Activated T-helper 1 cell treated with Interleukin-2 at 50 U/mL for 16 hours (primary cell): Measurements from ENCODE around the gene IQCF6.
"Not testable (repeated sequence)": the region's sequence is repeated elsewhere in the genome, so short reads cannot be mapped to it uniquely, and the experiment has no call there.

Experiments used
- DNase-seq: peaks from one replicate; pipeline ENCODE4 v3.0.0-alpha.2; 2020; ENCODE audit warnings: low read depth

Gene IQCF6

DNA sequence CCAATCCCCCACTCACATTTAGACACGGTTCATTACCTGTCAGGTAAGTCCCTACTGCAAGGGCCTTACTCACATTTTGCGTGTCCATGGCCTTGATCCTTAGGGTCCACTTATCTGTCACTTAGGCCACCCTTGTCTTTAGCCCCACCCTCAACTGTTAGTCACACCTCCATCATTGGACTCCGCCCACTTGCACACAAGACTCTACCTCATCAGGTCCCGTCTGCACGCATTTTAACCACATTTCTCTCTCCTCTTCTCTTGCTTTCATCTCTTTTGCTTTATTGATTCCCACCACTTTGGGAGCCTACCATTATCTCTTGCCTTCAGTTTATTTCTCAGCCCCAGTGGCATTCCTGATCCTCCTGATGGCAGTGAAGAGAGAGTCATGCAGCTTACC lies at the start of gene IQCF6:
IQCF6 (minus strand) TSS at position 101 of the 400 bp plus-strand sequence; CDS start at position 88, 13 bp downstream.
- no peak for DNase-seq

DNA sequence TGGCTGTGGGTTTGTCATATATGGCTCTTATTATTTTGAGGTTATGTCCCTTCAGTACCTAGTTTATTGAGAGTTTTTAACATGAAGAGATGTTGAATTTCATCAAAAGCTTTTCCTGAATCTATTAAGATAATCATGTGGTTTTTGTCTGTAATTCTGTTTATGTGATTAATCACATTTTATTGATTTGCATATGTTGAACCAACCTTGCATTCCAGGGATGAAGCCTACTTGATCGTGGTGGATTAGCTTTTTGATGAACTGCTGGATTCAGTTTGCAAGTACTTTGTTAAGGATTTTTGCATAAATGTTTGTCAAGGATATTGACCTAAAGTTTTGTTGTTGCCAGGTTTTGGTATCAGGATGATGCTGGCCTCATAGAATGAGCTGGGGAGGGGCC lies 49.3 kb upstream of the IQCF6 start:
- no peak for DNase-seq

DNA sequence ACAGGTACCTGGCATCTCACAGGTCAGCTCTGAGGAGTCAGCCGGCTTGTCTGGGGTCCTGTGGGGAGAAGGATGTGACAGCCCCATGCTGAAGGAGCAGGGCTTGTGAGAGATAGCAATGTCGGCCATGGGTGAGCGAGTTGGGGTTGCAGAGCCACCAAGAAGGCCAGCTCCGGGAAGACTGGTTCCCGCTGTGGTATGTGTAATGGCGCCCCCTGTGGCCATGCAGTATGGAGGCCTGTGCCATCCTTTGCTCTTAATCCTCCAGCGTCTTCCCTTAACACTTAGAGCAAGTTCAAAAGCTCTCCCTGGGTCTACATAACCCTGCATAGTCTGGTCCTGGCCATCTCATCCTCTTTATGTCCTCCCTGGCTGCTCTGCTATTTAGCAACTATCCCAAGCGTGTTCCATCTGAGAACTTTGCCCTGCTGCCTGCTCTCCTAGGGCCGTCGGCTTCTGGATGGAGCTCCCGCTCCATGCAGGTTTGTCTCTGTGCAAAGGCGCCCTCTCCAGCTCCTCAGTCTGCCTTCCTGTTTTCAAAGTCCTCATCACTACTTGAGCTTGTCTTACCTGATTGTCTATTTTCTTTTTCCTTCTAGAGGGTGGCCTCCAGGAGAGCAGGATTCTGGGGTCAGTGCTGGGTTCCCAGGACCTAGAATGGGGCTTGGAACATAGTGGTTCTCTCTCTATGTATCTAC lies 40.8 kb upstream of the IQCF6 start:
- no peak for DNase-seq

DNA sequence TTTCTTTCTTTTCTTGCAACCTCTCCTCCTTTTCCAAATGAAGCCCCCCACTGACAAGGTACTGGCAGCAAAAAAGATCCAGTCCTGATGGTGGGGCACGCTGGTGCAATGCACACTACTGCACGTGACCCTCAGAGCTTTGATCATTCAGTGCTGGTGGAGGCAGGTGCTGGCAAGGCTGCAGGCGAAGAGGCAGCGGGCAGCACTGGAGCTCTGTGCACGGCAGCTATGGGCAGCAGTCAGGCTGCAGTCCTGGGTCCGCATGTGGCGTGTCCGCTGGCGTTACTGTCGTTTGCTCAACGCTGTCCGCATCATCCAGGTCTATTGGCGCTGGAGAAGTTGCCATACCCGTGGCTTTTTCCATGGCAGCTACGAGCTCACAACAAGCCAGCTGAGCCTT lies 40.1 kb upstream of the IQCF6 start:
- no peak for DNase-seq

DNA sequence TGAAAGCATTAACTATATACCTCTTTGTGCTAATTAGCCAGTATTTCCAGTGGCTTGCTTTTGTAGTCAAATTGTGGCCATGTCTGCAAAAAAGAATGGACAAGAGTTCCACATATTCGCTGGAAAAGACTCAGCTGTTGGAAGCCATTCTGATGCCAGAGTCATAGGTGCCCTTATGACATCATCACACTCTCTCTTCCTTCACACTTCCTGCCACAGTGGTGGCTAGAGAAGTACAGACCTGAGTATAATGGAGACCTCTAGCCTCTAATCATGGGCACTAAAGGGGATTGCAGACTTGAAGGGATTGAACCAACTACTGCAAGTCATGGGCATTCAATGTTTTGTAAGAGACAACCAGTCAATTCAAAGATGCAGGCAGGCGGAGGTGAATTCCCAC lies 38.3 kb upstream of the IQCF6 start:
- no peak for DNase-seq

DNA sequence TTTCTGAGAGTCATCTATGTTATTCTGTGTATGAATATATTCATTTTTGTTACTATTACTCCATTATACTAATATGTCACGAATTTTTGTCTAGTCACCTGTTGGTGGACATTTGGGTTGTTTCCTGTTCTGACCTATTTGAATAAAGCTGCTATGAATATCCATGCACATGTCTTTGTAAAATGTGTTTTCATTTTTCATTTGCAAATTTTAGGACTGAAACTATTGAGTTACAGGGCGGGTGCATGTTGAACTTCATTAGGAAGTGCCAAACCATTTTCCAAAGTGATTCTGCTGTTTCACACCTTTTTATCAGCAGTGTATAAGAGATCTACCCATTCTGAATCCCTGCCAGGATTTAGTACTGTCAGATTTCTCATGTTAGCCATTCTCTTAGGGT lies 37.7 kb upstream of the IQCF6 start:
- no peak for DNase-seq

DNA sequence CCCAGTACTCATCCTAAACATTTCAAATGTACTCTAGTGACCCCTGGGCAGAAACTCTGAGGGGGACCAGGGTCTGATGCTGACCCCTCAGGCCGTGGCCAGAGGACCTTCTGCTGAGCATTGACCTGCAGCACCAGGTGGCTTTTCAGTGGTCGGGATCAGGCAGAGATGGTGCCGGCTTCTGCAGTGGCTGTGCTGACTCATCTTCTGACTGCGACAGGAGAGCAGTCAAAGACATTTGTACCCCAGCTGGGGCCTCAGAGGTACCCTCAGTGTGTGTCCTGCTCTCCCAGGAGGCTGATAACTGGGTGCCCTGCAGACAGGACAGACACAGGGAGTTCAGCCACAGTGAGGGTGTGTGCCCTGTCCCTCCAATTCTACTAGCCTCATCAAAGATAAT lies 36.6 kb upstream of the IQCF6 start:
- DNase-seq, result no peak

GRCh38 chr3:51814034-51814433 lies 35.0 kb upstream of the IQCF6 start:
- DNase-seq, result no peak

GRCh38 chr3:51813539-51813938 lies 34.5 kb upstream of the IQCF6 start:
- no peak for DNase-seq

GRCh38 chr3:51808934-51809333 lies 29.9 kb upstream of the IQCF6 start:
- no peak for DNase-seq

DNA sequence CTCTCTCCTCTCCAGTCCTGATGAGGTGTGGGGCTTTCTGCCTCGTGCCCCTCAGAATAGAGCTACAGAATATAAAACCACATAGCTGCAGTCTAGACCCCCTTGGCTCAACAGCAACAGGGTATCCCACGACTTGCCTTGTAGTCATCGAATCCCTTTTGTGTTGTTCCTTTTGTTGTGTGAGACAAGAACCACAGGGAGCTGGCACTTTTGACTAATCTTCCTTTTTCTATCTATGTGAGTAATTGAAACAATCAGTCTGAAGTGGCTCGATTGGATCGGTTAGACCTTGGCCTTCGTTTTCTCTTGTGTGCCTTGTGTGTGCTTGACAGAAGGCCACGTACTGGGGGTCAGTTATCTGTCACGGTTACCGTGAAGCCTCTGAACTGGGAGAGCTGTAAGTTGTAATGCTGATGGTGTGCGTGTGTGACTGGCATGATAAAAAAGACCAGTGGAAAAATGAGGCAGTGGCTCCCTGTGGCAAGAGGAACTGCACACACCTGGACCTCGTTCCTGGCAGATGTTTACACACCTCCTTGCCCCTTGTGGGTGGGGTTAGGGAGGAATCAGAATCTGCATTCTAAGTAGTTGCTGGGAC lies 23.2 kb upstream of the IQCF6 start:
- no peak for DNase-seq

- DNase-seq, result no peak
Measured at GRCh38 chr3:51800750-51801125, 21.7 kb upstream of the IQCF6 start.

DNA sequence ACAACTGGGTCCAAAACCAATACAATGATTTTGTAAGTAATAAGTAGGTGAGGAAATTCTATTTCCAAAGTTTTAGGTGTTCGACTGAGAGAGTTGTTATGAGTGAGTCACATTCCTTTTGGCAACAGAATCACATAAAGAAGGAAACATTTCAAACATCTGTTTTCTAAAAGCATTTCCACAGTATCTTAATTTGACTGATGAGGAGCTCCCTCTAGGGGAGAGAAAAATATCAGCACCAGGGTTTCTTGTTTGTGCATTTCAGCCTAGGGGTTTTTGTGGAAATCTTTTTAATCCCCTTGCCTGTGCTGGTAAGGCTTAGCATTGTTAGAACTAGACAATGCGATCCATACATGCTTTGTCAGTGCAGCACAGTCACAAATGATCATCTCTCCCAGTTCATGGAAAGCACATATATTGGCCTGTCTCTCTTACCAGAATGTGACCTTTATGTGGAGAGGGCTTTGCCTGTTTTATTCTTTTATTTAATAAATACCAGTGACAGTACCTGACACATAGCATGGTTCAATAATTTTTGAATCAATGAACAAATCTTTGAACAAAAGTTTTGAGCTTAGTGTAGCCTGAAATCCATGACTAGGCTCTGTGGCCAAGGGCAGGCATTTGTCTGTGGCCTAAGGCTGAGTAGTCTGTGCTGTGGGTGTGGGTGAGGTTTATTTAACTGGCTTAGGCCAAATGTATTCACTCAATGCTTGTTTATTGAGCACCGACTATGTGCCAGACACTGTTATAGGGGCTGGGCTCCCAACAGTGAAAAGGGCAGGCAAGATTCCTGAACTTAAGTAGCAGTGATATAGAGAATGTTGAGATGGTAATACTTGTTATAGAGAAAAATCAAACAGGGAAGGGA lies 21.1 kb upstream of the IQCF6 start:
- DNase-seq, result no peak

- DNase-seq, result no peak
Measured at GRCh38 chr3:51798411-51798963, 19.4 kb upstream of the IQCF6 start.

DNA sequence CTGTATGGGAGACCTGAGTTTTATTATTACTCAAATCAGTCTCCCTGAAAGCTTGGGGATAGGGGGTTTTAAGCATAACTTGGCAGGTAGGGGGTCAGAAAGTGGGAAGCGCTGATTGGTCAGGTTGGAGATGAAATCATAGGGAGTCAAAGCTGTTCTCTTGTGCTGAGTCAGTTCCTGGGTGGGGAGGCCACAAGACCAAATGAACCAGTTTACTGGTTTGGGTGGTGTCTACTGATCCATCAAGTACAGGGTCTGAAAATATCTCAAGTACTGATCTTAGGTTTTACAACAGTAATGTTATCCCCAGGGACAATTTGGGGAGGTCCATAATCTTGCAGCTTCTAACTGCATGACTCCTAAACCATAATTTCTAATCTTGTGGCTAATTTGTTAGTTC lies 17.8 kb upstream of the IQCF6 start:
- no peak for DNase-seq

DNA sequence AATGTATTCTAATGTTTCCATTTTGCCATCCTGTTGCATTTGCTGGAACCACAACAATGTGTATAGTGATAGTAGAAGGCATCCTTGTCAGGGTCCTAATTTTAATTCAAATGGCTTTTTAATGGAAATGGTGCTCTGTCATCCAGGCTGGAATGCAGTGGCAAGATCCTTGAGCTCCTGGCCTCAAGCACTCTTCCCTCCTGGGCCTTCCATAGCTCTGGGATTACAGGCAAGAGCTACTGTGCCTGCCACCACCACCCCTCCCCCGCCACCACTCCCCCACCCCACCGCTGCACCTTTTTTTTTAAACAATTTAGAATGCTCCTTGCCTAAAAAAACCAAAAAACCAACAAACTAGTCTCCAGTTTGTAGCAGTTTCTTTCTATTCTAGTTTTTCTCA lies 15.2 kb upstream of the IQCF6 start:
- no peak for DNase-seq

DNA sequence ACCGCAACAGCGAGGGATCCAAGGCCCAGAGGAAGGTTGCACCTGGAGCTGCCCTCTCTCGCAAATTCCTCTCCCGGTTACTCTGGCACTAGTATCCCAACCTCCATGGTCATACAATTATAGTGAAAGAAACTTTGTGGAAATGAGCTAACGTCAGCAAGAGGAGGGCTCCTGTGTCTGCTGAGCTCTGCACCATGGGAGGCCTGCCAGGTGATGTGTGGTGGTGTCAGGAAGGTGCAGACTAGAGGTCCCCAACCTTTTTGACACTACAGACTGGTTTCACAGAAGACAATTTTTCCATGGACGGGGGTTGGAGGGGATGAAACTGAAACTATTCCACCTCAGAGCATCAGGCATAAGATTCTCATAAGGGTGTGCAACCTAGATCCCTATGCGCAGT lies 13.2 kb upstream of the IQCF6 start:
- no peak for DNase-seq

DNA sequence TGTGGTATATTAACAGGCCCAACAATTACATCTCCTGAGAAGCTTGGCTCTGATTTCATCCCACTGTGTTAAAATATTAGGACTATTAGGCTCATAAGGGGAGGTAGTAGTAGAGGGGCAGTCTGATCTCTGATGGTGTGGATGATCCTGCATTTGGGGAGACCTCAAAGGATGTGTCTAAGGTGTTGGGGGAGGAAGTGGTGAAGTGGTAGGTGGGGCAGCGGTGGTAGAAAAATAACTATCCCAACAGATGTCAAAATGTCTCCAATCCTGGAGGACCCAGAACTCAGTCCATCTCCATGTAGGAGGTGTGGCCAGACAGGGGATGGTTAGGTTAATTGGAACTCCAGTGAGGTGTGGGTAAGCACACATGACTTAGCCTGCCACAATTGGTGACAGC lies 10.4 kb upstream of the IQCF6 start:
- DNase-seq, result no peak

DNA sequence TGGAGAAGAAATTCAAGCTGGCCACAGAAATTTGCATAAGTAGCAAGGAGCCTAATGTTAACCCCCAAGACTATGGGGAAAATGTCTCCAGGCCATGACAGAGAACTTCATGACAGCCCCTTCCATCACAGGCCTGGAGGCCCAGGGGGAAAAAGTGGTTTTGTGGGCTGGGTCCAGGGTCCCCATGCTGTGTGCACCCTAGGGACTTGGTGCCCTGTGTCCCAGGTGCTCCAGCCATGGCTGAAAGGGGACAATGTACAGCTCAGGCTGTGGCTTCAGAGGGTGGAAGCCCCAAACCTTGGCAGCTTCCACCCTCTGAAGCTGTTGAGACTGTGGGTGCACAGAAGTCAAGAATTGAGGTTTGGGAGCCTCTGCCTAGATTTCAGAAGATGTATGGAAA lies 8.5 kb upstream of the IQCF6 start:
- not testable (repeated sequence) for DNase-seq

GRCh38 chr3:51786267-51786666 lies 7.2 kb upstream of the IQCF6 start:
- DNase-seq, result no peak

GRCh38 chr3:51778554-51778953 lies 483 bp downstream of the IQCF6 start:
- no peak for DNase-seq

DNA sequence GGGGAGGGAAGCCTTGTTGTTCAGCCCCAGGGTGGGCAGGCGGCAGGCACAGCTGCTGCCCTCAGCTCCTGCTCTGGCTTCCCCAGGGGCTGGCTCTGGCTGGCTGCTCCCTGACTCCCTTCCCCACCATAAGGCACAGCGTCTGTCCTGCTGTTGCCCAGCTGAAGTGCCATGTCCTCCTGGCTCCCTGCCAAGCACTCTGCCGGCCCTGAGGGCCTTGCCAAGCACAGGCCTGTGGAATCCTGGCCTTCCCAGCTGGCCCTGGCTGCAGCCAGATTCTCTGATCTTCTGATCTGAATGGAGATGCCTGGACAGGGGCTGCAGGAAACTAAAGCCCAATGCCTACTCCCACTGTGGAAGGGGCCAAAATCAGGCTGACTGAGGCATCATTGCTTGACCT lies 1.1 kb downstream of the IQCF6 start:
- no peak for DNase-seq

DNA sequence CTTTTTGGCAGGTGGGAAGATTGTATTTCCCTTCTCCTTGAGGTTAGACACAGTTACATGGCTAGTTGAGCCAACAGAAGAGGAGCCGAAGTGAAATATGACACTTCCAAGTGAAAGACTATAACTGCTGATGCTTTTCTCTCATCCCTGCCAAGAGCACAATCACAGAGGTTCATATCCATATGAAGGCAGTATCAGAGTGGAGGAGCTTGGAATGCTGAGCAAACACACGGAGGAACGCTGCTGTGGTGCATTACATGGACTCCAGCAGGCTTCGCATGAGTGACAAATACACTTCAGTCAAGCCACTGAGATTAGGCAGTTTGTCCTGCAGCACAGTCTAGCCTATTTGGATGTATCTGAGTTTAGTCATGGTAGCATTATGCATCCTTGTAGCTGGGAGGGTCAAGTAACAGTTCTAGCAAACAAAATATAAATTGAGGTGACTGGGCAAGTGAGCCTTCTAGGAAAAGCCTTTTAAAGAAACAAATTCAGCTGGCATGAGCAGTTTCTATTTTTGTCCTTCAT lies 5.4 kb downstream of the IQCF6 start:
- no peak for DNase-seq
